GM19463 (cell line): ENCODE data around the gene ZMYND11.
A peak's percentile ranks its signal among the peaks of the same experiment; 100 is the strongest.

Source experiments
- ATAC-seq: cut with Tn5 transposase; IDR thresholded peaks from one replicate; pipeline ENCODE4 v1.9.1; 2021; ENCODE audit warnings: mild to moderate bottlenecking, moderate library complexity; ENCODE audit not compliant: unreplicated experiment

Gene ZMYND11

GRCh38 chr10:190216-190615, 55.0 kb downstream of the ZMYND11 start:
- ATAC-seq, result no peak

GRCh38 chr10:191703-192518, 56.7 kb downstream of the ZMYND11 start:
- no peak for ATAC-seq

DNA sequence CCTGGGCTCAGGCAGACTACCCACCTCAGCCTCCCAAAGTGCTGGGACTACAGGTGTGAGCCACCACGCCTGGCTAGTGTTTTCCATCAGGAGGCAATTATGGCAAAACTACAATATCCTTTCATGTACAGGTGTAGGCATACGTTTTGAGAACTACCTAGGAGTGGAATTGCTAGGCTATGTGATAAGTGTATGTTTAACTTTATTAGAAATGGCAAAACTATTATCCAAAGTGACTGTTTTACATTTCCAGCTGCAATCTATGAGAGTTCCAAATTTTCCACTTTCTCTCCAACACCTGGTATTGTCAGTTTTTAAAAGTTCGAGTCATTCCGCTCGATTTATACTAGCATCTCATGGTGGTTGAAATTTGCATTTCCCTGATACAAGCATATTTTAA, 59.0 kb downstream of the ZMYND11 start:
- no peak for ATAC-seq

DNA sequence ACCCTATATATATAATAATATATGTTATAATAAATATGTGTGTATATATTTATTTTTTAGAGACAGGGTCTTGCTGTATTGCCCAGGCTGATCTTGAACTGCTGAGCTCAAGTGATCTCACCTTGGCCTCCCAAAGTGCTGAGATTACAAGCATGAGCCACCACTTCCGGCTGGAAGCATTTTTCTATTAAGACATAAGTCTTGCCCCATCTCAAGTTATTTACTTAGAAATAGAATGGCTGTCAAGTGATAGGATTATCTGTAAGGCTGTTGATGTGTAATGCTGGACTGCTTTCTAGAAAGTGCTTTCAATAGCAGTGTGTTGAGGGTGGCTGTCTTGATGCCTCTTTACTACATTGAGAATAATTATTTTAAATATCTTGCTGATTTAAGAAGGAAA, 65.2 kb downstream of the ZMYND11 start:
- ATAC-seq, result no peak

DNA sequence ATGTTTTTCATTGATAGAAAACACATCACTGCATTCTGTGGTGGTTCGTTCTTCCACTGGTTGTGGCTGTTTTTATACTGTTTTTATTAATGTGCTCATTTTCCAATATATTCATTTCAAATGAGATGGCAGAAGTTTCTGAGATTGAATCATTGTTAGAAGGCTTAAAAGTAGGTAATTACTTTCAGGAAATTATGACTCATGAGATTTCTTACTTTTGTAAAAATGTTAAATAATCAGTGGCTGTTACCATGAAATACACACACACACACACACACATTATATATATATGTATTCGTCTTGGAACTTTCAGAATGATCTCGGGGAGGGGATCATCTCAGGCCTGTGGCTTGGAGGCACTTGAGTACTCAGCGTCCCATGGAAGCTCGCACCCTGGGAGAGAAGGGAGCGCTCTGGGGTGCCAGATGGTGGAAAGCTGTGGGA, 66.1 kb downstream of the ZMYND11 start:
- ATAC-seq, result no peak

DNA sequence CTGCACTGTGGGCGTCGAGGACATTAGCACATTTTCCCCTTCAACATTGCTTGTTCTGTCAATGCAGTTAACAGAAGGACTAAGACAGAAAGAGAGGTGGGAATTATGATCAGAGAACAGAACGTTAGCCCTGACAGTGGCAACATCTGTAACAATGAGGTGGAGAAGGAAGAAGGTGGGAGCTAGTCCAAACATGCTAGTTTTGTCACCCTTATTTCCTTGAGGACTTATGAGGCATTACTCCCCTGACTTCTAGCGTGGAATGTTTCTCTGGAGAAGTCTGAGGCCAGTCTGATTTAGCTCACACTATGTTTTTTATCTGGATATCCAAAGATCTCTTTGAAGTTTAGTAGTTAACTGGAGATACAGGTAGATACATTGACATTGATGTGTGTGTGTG, 73.4 kb downstream of the ZMYND11 start:
- no peak for ATAC-seq

GRCh38 chr10:209357-209756, 74.1 kb downstream of the ZMYND11 start:
- ATAC-seq, result no peak

GRCh38 chr10:210297-210696, 75.0 kb downstream of the ZMYND11 start:
- no peak for ATAC-seq

DNA sequence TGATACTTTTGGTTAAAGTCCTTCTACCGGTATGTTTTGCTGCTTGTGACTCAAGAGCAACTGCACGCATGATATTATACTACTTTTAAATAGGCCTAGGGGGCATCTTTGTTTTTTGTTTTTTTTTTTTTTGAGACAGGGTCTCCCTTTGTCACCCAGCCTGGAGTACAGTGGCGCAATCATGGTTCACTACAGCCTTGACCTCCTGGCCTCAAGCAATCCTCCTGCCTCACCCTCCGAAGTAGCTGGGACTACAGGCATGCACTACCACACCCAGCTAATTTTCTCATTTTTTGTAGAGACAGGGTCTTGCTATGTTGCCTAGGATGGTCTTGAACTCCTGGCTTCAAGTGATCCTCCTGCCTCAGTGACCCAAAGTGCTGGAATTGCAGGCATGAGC, 80.2 kb downstream of the ZMYND11 start:
- no peak for ATAC-seq

- no peak for ATAC-seq
Observed at GRCh38 chr10:218798-219197, 83.5 kb downstream of the ZMYND11 start.

DNA sequence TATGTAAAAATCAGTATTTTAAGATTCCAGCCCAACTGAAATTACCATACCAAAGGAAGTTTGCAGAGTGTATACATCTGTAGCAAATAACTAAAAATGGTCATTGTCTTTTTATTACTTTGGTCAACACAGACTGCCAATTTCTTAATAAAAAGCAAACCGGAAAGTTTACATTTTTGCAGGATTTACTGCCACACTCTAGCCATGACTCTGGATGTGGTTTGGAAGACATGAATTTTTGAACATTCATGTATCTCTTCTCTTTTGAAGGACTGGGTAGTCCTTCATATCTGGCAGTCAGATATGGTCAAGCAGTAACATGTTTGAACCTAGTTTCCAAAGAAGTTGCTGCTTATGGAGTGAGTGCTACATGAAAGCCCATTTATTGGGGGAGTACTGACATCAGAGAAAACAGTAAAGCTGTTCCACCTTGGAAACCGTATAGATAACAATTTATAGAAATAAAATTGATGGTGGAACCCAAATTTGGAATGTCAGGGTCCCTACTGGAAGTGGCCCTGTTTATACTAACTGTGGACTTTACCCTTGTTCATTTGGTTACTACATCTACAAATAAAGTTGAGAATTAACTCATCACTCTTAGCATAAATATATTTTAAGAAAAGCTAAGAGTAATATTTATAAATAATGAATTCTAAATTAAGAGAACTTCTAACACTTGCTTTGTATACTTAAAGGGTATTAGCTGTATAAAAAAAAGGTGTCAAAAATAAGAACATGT, 84.6 kb downstream of the ZMYND11 start:
- ATAC-seq, result no peak

DNA sequence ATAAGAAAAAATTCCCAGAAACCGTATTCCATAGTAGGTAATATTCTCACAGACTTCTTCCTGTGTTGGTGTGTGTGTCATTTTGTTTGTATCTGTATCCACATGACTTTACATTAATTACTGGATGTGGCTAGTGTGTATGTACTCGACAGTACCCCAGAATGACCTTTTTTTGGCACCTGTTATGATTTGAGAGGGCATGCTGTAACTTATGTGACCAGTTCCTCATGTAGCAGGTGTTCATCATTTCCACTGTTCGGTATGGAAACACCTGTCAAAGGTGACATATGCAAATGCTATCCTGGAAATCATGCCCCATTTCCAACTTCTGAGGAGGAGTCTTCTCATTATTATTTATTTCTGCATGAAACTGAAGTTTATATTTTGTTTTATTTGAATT, 89.3 kb downstream of the ZMYND11 start:
- ATAC-seq, result peak; percentile 39

DNA sequence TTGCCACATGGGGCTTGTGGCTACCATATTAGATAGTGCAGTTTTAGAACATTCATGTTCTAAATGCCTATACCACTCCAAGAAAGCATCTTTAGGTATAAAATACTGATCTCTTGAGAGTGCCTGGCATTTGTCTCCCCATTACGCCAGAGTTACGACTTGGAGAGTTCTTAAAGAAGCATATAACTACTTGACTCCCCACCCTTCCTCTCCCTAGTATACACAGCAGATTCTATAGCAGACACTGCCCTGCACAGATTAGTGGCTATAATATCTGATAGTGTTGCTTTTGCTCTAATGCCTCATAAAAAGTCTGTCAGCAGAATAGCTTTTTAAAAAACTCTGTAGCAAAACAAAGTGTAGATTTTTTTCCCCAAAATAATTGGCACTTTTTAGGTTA, 90.8 kb downstream of the ZMYND11 start:
- no peak for ATAC-seq

DNA sequence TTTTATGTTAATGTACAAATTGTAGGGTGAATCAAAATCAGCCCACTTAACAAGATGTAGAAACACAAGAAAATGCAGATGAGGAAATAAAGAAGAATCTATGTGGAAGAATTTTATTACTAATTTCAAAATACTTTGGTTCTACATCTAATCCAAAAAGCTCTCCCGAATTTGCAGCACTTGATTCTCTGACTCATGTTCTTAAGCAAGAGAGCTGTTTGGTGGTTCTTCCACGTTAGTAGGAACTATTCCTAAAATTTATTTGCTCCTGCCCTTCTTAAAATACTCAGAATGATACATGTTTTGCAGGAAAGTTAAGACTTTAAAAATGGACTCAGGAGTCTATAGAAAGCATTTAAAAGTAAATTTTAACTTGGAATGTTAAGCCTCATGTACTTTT, 91.8 kb downstream of the ZMYND11 start:
- no peak for ATAC-seq

DNA sequence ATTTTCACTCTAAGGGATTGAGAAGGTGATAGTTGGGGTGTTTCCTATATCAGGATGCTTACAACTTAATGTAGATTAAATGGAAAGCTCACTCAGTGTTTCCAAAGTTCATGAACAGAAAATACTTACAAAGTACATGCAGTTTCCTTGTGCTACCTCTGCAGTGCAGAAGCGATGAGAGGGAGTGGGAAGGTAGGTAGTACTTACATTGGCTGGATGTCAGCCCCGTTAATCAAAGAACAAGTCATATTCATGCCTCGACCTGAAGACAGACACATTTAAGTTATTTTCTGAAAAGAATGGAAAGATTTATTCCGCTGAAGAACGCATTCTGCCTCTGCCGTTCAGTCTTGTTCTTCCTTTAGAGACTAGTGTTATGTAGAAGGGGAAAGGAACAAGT, 93.1 kb downstream of the ZMYND11 start:
- ATAC-seq, result no peak

DNA sequence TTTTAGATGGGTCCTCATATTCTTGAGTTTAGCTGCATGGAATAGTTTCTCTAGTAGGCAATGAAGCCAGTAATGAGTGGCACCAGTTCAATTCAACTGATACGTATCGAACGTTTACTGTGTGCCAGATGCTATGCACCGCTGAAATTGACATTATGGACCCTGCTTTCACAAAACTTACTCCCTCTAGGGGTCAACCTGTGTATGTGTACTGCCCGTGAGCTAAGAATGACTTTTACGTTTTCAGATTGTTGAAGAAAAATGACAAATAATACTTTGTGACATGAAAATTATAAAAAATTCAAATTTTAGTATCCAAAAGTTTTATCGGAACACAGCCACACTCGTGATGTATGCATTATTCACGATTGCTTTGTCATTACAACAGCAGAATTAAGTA, 95.5 kb downstream of the ZMYND11 start:
- no peak for ATAC-seq

GRCh38 chr10:232061-232460, 96.8 kb downstream of the ZMYND11 start:
- ATAC-seq, result no peak

- ATAC-seq, result no peak
Observed at GRCh38 chr10:232878-233277, 97.6 kb downstream of the ZMYND11 start.

GRCh38 chr10:234708-235406, 99.6 kb downstream of the ZMYND11 start:
- ATAC-seq, result no peak

GRCh38 chr10:235915-236314, 100.7 kb downstream of the ZMYND11 start:
- ATAC-seq, result no peak

DNA sequence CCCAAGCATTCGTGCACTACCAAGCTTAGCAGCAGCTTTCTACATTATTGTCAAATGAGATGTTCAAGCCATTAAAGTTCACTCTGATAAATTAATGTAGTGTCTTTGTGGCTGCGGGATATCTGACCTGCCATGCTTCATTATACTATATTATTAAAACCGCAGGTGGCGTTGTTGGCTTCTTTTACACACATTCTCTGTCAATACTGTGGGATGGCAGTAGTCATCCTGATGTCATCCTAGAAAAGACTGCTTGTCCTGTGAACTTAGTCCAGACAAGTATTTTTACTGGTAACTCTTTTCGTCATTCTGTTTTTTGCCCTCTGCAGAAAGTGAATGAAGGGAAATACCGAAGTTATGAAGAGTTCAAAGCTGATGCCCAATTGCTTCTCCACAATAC, 103.9 kb downstream of the ZMYND11 start:
- no peak for ATAC-seq

DNA sequence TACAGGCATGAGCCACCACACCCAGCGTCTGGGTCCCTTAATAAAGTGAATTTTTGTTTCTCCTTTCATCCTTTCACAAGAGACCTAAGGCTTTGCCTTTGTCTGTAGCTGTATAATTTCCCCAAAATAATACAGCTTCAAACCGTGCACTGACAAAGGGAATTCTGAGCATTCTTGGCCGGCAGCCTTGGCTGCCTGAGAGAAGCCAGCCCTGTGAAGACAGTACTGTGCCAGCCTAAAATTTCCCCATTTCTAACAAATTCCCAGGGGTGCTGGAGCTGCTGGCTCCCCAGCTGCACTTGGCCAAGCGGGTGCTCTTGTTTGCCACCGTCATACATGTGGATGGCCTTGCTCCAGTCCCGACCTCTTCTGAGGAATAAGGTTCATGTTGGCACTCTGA, 106.2 kb downstream of the ZMYND11 start:
- no peak for ATAC-seq
